GM12878 (cell line): Measurements from ENCODE around the gene C9orf50. TPM values are rescaled to one million over a fixed set of nuclear protein-coding genes. Genes with fewer than 3 reads are reported as not detected.

Experiments
- ATAC-seq: fragments of 200-7000 bp; cut with Tn5 transposase; 3 replicates; pipeline ENCODE4 v1.9.1; 2020; ENCODE audit warnings: mild to moderate bottlenecking, moderate library complexity
- BruUV-seq: library from RNA; stranded (reverse); fragments of 400-500 nt; replicated peaks from 2 replicates; lab custom pipeline; 2021; lab: Mats Ljungman, UMichigan
- CTCF ChIA-PET: fragments of 300-600 bp; sonication (Branson Sonifier 250); formaldehyde crosslinking; extraction: SDS; loops from one replicate; lab custom pipeline; 2021; ENCODE audit warnings: inconsistent platforms; lab: Yijun Ruan, JAX
- POLR2A ChIA-PET: fragments of 350-600 bp; formaldehyde crosslinking; extraction: SDS; loops from one replicate; lab custom pipeline; 2021; ENCODE audit warnings: inconsistent platforms; lab: Charles Lee
- RAD21 ChIA-PET: fragments of 300-600 bp; sonication (Branson Sonifier 250); formaldehyde crosslinking; loops from one replicate; lab custom pipeline; 2023; ENCODE audit warnings: antibody characterized with exemption; ENCODE audit not compliant: unreplicated experiment; lab: Charles Lee
- SMC1A ChIA-PET: fragments of 300-600 bp; sonication (Branson Sonifier 250); formaldehyde crosslinking; loops from one replicate; lab custom pipeline; 2023; ENCODE audit not compliant: unreplicated experiment, uncharacterized antibody; lab: Charles Lee
- DNase-seq: peaks from one replicate; pipeline ENCODE4 v3.0.0-alpha.2; 2011; ENCODE audit warnings: low read depth, low spot score
- FAIRE-seq: peaks from 3 replicates; lab custom pipeline; 2011; peaks lifted over from hg19 to GRCh38; lab: Jason Lieb, UNC
- H2AFZ ChIP-seq: 2 replicates; pipeline ENCODE4 v1.6.0; 2011; ENCODE audit warnings: low read depth, low read length, control low read depth; ENCODE audit not compliant: control insufficient read depth
- H3K27ac ChIP-seq: 2 replicates; pipeline ENCODE4 v1.5.1; 2011; ENCODE audit warnings: control low read depth; ENCODE audit not compliant: control insufficient read depth, insufficient read depth
- H3K27me3 ChIP-seq, 2 experiments: replicated peaks in 1 of 2; 2 replicates each; pipeline versions ENCODE4 v1.6.0 to v1.6.1; 2011; ENCODE audit warnings: low read length in 1 of 2; ENCODE audit not compliant: control insufficient read depth in 2 of 2, insufficient read depth in 2 of 2
- H3K36me3 ChIP-seq, 2 experiments: 2 replicates each; pipeline ENCODE4 v1.5.1; 2011; ENCODE audit warnings: low read length in 1 of 2; ENCODE audit not compliant: control insufficient read depth in 2 of 2, insufficient read depth in 2 of 2
- H3K4me1 ChIP-seq: 2 replicates; pipeline ENCODE4 v1.6.1; 2011; ENCODE audit warnings: mild to moderate bottlenecking, low read length, moderate library complexity, mixed read lengths; ENCODE audit not compliant: control insufficient read depth, insufficient read depth
- H3K4me2 ChIP-seq: 2 replicates; pipeline ENCODE4 v1.6.0; 2011; ENCODE audit warnings: control low read depth; ENCODE audit not compliant: control insufficient read depth, insufficient read depth
- H3K4me3 ChIP-seq: fragments of 200-600 bp; sonication (generic); 2 replicates; pipeline ENCODE4 v1.5.1; 2016
- H3K79me2 ChIP-seq: 2 replicates; pipeline ENCODE4 v1.6.0; 2011; ENCODE audit warnings: low read length; ENCODE audit not compliant: control insufficient read depth, insufficient read depth
- H3K9ac ChIP-seq: 2 replicates; pipeline ENCODE4 v1.8.0; 2011; ENCODE audit warnings: low read length, control low read depth, mixed read lengths; ENCODE audit not compliant: control insufficient read depth, insufficient read depth
- H3K9me3 ChIP-seq: replicated peaks from 3 replicates; pipeline ENCODE4 v1.5.1; 2011; ENCODE audit warnings: mild to moderate bottlenecking, low read length; ENCODE audit not compliant: control insufficient read depth, insufficient read depth
- H4K20me1 ChIP-seq: 2 replicates; pipeline ENCODE4 v1.6.0; 2011; ENCODE audit not compliant: control insufficient read depth, insufficient read depth
- KAT2A ChIP-seq: conservative IDR thresholded peaks from 2 replicates; pipeline ENCODE4 v1.6.1; 2011; ENCODE audit warnings: low read depth, low read length; ENCODE audit not compliant: control insufficient read depth
- POU2F2 ChIP-seq: IDR thresholded peaks from 3 replicates; pipeline ENCODE4 v1.6.1; 2011; ENCODE audit warnings: low read depth, mild to moderate bottlenecking, low read length, borderline replicate concordance
- TCF3 ChIP-seq: IDR thresholded peaks from 2 replicates; pipeline ENCODE4 v1.6.1; 2012; ENCODE audit warnings: low read depth, mild to moderate bottlenecking, low read length, borderline replicate concordance; ENCODE audit not compliant: insufficient read depth
- WGBS: methylation state at CpG from one replicate; pipeline ENCODE4 v1.1.6; 2016; ENCODE audit warnings: low lambda C conversion rate; ENCODE audit not compliant: insufficient replicate concordance, insufficient coverage; ENCODE audit errors: missing lambda C conversion rate; 5-methylcytosine and 5-hydroxymethylcytosine counted together
- in situ Hi-C: fragments of 300-500 bp; cut with MboI; formaldehyde crosslinking; loops from 9 replicates; pipeline ENCODE4 v1.14.3; 2018; ENCODE audit warnings: mixed read lengths
- intact Hi-C: fragments of 100-400 bp; cut with micrococcal nuclease; formaldehyde crosslinking; loops from one replicate; pipeline ENCODE4 v1.14.2; 2022; ENCODE audit not compliant: unreplicated experiment
- polyA plus RNA-seq, 11 experiments: library from polyadenylated mRNA; depleted of rRNA in 4 of 11; unstranded in 6 of 11; stranded (reverse) in 5 of 11; fragments of >200 nt; fragmentation: Nextera tagmentation in 4 of 11; fragmentation: Illumina TruSeq in 1 of 11; extraction: Ambion mirVana in 4 of 11; extraction: Trizol in 1 of 11; gene quantifications; 1 replicate in 1 of 11; 2 replicates in 10 of 11; pipeline versions ENCODE4 v1.2.1 to v1.2.3, GENCODE V29; 2011 to 2016; ENCODE audit warnings: inconsistent platforms in 2 of 11, missing spikeins in 2 of 11, low read depth in 1 of 11
- total RNA-seq, 4 experiments: library from RNA; depleted of rRNA in 3 of 4; stranded (reverse); fragments of >200 nt in 3 of 4; fragmentation: Illumina TruSeq in 1 of 4; extraction: Trizol in 1 of 4; gene quantifications; 2 replicates each; pipeline versions ENCODE4 v1.2.1 to v1.2.3, GENCODE V29; 2013 to 2021

Gene C9orf50
- total and polyA plus RNA-seq, 10 of the 15 experiments (the other 5 are each of a cell fraction or from before 2014, with no cell fraction given), result not detected

DNA sequence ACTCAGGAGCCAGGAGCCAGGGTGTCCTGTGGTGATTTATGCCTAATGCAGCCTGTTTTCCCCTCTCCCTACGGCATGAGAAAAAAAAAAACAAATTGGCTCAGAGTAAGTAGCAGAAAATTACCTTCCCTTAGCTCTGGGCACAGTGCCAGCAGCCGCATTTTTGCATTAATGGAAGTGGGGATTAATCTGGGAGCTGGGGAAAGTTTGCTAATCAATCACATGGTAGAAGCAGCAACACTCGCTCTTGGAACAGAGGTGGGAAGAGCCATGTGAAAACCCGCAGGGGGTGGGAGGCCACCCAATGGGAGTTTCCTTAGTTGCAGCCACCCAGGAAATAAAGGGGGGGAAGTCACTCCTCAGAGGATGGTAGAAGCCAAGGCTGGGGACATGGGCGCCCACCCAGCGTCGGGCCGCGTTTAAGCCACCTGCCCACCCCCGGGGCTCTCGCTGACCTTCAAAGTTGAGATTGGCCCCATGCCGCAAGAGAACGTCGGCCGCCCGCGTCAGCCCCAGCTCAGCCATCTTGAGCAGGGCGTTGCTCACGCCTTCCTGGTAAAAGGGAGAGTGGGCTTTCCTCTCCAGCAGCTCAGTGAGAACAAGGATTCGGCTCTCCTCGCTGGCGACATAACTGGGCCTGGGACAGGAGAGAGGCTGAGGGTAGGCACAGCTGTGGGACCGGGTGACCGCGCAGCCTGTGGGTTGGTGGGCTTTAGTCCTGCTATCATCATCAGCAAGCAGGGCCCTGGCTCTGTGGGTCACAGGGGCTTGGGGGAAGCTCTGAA is 19.4 kb upstream of the C9orf50 start:
- ATAC-seq (no peak), FAIRE-seq (no peak), DNase-seq (no peak)
- RAD21 ChIA-PET, result interaction anchor here (2.1 kb wide), 1 partner anchor 15 kb away, joined by 7 read pairs; the partner anchor contains the start of gene NTMT1
- intact Hi-C loops (no loop called here), in situ Hi-C loops (no loop called here)
- H3K4me3 ChIP-seq, result peak overlapping the region; percentile 90; the same call in 1 of the 2 replicates
- WGBS, result 82% methylated on average over 25 of the region's 25 CpGs
- CTCF ChIA-PET, result interaction anchor here (0.7 to 2.1 kb wide), 5 partner anchors 9 to 29 kb away, joined by 3 to 7 read pairs (median 4); no protein-coding TSS in a partner anchor
- SMC1A ChIA-PET, result interaction anchor here (0.6 kb wide), 2 partner anchors 87 to 110 kb away, joined by 3 to 4 read pairs; no protein-coding TSS in a partner anchor
- no peaks in the 10 kb centered on the region for H3K9me3 ChIP-seq
- no peaks in the 10 kb centered on the region for H3K27me3 ChIP-seq
- peaks cover 6% of the 10 kb centered on the region; the same call in 1 of the 2 replicates for H3K4me1 ChIP-seq
- POLR2A ChIA-PET, result interaction anchor here (0.5 to 1.4 kb wide), 2 partner anchors 9 to 565 kb away, joined by 3 to 4 read pairs; no protein-coding TSS in a partner anchor
- no peak overlapping the region for H3K27ac ChIP-seq
- BruUV-seq, result no TSS peak
- peak overlapping the region; percentile 78; the same call in 1 of the 2 replicates for H3K4me2 ChIP-seq
- H3K36me3 ChIP-seq, result peaks cover 11 to 24% of the 10 kb centered on the region in 2 experiments; a peak in 3 of 4 replicates
- H2AFZ ChIP-seq, result no peak overlapping the region
- H4K20me1 ChIP-seq, result no peaks in the 10 kb centered on the region
- TF ChIP-seq KAT2A, result no peak
- no peak overlapping the region for H3K9ac ChIP-seq
- H3K79me2 ChIP-seq, result peaks cover 15% of the 10 kb centered on the region

DNA sequence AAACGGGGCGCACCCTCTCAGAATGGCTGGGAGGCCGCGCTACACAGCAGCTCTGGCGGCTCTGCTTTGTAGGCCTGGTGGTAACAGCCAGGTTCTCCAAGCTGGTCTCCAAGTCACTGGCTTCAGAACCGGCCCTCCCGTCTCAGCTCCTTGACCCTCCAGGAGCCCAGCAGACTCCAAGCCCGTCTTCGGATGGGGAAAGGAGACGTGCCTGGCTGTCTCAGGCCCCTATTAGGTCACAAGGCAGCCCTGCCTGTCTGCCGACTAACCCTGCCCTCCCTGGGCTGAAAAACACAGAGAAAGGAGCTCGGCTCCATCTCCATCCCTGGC is 18.8 kb upstream of the C9orf50 start:
- 80% methylated on average over 12 of the region's 12 CpGs for WGBS
- H3K4me2 ChIP-seq, result no peak overlapping the region
- no peak overlapping the region for H3K4me3 ChIP-seq
- H3K9me3 ChIP-seq, result no peaks in the 10 kb centered on the region
- TF ChIP-seq TCF3, result no peak
- TF ChIP-seq POU2F2, result no peak
- peaks cover 15% of the 10 kb centered on the region for H3K79me2 ChIP-seq
- intact Hi-C loops, result no loop called here
- no peaks in the 10 kb centered on the region for H3K27me3 ChIP-seq
- BruUV-seq, result no TSS peak
- H2AFZ ChIP-seq, result no peak overlapping the region
- in situ Hi-C loops, result no loop called here
- no peak overlapping the region for H3K27ac ChIP-seq
- no peak overlapping the region for H3K9ac ChIP-seq
- RAD21 ChIA-PET, result interaction anchor here (2.1 kb wide), 1 partner anchor 14 kb away, joined by 7 read pairs; the partner anchor contains the start of gene NTMT1
- no peaks in the 10 kb centered on the region for H4K20me1 ChIP-seq
- POLR2A ChIA-PET, result interaction anchor here (0.5 to 1.4 kb wide), 2 partner anchors 9 to 566 kb away, joined by 3 to 4 read pairs; no protein-coding TSS in a partner anchor
- DNase-seq (no peak), FAIRE-seq (no peak), ATAC-seq (no peak)
- peaks cover 6% of the 10 kb centered on the region; the same call in 1 of the 2 replicates for H3K4me1 ChIP-seq
- CTCF ChIA-PET, result interaction anchor here (0.7 to 2.1 kb wide), 5 partner anchors 9 to 29 kb away, joined by 3 to 7 read pairs (median 4); partner anchors contain the start of gene NTMT1
- SMC1A ChIA-PET, result no interaction called here
- peaks cover 15 to 30% of the 10 kb centered on the region in 2 experiments; a peak in 3 of 4 replicates for H3K36me3 ChIP-seq
